Smooth muscle cell of the brain vasculature (primary cell): ENCODE results near the gene FRS3.

ENCODE experiments used
- DNase-seq: peaks from one replicate; pipeline ENCODE4 v3.0.0-alpha.2; 2012; ENCODE audit warnings: low read depth, low spot score

FRS3 gene

DNA sequence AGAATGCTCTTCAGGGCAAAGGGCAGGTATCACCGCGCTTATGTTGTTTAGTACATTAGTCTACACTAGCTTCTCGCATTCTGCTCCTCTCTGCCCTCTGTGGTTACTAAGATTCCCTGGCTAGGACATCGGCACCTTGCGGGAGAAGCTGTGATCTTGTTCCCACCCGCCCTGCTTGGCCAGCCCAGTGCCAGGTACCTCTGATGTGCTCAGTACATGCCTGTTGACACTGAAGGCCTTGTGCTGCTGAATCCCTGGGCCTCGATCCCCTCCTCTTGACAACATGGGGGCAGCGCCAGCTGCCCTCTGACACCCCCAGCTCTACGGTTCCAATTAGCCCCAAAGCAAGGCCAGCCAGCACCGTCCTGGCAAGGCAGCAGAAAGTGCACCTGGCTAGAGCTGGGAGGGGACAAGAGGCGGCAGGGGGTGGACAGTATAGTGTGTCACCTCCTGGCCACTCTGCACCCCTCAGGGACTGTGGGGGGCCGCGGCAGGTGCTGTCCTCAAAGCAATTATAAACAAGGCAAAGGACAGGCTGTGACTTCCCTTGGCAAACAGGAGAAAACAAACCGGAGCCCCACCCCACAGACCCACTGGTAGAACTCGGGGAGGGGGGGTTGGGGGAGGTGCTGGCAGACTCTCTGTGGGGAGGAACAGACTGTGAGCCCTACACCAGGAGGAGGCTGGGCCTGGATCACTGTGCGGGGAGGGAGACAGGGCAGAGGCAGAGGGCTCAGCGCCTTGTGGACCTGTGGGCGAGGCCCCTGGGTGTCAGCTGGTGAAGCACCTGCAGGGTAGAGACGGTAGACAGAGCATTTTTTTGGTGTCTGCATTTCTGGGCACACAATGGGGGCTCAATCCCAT, 51.4 kb downstream of the FRS3 start:
- DNase-seq = no peak

DNA sequence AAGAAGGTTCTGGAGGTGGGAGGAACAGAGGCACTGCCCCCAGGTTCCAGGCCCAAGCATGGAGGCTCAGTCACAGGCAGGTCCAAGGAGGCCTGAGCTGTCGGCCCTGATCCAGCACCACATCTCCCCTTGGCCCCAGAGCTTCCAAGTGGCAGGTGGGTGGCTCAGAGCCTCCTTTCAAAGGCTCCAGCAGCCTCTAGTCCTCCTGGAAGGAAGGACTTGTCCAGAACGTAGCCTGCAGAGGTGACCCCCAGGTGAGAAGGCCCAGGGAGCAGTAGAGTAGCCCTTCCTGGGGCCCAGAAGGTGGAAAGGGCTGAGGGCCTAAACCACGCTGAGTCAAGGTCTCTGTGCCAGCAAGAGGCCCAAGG, 52.0 kb downstream of the FRS3 start:
- no peak for DNase-seq

- no peak for DNase-seq
Measured at GRCh38 chr6:41726876-41727275, 52.8 kb downstream of the FRS3 start.

DNA sequence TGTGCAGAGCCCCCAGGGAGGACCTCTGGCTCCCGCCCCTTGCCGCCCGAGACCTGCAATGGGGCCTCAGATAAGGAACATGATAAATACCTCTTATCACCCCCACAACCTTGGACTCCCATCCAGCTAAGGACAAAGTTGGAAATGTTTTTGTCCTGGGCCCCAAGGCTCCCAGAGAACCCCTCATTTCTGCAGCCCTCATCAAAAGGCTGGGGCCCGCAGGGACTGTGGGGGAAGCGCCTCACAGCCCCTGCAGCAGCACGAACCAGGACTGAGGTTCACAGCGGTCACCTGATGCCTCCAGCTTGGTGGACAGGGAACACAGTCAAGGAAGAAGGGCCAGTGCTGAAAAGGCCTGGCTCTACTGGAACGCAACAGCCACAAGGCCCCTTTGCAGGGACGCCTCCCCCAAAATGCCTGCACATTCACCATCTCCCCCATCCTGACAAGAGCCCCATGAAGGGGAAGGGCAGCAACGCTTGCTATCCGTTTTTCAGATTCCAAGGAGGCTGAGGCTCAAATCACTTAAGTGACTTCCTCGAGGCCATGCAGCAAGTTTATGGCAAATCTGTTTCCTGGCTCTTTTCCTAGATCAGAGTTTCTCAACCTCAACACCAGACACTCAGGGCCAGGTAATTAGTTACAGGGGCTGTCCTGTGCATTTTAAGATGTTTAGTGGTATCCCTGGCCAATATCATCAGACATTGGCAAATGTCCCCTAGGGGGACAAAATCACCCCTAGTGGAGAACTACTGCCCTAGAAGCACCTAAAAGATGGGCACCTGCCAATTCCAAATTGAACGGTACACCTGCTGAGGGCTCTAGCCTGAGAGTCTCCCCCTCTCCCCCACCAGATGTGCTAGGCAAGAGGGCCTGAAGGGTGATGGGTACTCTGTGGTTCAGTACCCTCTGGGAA, 54.9 kb downstream of the FRS3 start:
- DNase-seq = no peak

DNA sequence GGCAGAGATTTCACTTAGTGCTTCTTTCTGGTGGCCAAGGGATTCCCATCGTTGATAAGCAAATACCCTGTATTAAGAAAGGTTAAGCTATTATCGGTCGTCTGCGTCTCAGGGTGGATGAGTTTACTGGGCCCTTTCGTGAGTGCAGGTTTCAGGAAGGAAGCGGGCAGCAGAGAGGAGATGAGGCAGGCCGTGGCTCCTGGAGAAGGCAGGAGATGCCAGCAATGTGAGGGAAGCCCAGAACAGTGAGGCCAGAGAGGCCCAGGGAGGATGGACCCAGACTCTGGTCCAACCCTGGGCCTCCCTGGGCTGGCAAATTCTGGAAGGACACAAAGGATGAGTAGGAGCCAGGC, 55.5 kb downstream of the FRS3 start:
- DNase-seq = no peak

DNA sequence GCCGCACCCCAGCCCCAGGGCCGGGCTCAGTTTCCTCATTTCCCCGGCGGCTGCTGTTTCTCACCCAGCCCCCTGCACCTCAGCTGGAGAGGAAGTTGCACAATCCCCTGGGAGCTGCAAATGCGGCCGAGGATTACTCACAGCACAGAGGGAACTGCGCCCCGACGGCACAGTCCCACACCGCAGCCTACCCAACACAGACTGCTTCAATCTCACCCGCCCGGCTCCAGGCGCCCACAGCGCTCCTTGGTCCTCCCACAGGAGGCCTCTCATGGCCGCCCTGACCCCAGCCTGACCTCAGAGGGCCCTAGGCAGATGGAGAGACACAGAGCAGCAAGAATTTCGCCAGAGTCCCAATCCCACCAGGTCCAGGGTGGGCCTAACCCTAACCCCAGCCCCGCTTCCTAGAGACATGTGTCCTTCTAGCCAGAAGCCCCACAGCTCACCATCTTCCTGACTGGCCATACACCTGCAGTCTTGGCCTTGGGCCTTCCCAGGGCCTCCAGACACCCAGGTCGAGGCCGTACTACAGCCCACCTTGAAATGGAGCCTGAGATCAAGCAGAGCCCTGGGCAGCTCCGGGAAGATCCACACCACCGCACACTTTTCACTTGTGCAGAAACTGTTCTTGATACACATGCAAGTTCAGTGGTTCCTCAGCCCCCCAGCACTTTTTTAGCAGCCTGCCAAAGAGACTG, 56.0 kb downstream of the FRS3 start:
- DNase-seq = no peak

DNA sequence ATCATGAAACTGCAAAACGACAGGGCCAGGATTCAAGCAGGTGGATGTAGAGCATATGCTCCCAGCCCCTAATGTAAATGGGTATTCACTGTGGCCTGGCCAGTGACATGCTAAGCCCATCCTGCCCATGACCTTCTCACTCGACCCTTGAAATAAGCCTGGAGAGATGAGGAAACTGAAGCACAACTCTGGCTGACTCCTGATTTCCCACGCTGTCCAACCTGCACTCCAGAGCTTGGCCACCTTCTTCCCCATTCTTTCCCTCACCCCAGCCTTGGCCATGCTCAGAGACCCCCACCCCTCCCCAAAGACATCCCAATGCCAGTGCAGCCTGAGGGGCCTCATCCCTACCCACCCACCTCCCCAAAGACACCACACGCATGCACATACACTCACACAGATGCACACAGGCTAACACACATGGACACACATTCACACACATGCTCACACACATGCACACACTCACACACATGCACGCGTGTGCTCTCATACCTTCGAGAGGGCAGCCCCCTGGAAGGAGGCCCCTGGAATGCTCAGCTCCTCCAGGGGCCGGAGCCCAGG, 56.7 kb downstream of the FRS3 start:
- DNase-seq = no peak

DNA sequence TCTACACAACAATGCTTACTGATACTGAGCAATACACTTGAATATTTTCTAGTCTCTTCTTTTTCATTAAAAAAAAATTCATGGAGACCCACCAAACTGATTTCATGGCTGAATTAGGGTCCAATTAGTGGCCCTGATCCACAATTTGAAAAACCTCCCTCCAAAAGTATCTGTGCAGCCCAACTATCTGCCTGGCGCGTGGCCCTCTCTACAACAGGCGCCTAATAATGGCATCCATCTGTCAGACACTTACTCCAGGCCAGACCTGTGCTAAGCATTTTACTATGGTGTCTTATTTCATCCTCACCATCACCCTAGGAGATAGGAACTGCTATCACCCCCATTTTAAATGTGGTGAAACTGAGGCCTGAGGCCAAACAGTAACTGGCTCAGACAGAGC, 58.3 kb downstream of the FRS3 start:
- DNase-seq = no peak

- DNase-seq = no peak
Measured at GRCh38 chr6:41720783-41721182, 58.9 kb downstream of the FRS3 start.

DNA sequence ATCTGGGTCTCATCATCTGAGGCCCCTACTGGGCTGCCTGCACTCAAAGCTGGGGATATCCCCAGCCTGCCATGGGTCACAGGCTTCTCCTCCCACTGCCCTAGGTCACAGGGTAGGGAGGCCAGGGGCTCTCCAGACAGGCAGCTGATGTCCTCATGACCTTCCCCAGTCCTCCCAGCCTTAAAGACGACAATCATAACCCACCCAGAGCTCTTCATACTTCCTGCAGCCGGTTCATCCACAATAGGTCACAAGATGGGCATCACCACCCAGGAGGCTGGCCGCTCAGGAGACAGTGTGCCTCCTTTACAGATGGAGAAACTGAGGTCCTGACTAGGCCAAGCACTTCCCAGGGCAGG, 59.5 kb downstream of the FRS3 start:
- no peak for DNase-seq
